Esophagus squamous epithelium (tissue), 4 donors: Measurements from ENCODE around the gene EDC4.

ENCODE experiments used
- POLR2A ChIP-seq, 4 donors: fragments of 450-650 bp; IDR thresholded peaks; one replicate each; pipeline ENCODE4 v1.6.1; 2017; ENCODE audit warnings: antibody characterized with exemption in 4 of 4, mild to moderate bottlenecking in 4 of 4, moderate library complexity in 3 of 4
- TF ChIP-seq, protein P1 (sequence below), 6 experiments: fragments of 450-650 bp in 4 of 6; fragments of 200-600 bp in 2 of 6; sonication (generic) in 2 of 6; IDR thresholded peaks; one replicate each; pipeline ENCODE4 v1.5.1; 2016 to 2019; ENCODE audit warnings: antibody characterized with exemption in 6 of 6, mild to moderate bottlenecking in 4 of 6, moderate library complexity in 4 of 6

DNA sequence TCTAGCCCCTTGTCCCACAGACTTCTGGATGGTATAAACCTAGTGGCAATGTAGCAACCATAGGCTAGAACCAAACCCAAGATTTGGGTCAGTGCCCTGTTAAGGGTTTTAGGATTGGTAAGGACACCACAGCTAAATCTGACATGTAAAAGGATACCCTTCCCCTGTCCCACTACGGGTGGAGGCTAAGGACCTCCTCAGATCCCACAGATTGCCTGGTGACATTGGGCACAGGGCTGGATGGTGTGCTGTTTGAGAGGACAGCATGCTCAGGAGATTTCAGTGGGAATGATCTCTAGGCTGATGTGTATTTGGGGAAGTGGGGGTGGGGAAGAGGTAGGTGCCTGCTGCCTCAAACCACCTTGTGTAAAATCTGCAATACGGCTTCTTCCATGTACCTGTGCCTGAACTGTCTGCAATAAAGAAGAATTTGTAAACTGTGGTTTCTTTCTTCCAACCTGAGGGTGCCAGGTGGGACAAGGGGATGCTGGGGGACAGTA is 671 bp upstream of the EDC4 start:
- TF ChIP-seq, protein P1, sequence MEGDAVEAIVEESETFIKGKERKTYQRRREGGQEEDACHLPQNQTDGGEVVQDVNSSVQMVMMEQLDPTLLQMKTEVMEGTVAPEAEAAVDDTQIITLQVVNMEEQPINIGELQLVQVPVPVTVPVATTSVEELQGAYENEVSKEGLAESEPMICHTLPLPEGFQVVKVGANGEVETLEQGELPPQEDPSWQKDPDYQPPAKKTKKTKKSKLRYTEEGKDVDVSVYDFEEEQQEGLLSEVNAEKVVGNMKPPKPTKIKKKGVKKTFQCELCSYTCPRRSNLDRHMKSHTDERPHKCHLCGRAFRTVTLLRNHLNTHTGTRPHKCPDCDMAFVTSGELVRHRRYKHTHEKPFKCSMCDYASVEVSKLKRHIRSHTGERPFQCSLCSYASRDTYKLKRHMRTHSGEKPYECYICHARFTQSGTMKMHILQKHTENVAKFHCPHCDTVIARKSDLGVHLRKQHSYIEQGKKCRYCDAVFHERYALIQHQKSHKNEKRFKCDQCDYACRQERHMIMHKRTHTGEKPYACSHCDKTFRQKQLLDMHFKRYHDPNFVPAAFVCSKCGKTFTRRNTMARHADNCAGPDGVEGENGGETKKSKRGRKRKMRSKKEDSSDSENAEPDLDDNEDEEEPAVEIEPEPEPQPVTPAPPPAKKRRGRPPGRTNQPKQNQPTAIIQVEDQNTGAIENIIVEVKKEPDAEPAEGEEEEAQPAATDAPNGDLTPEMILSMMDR (IDR thresholded peaks at IDR 0.05) = no peak
- no peak for TF ChIP-seq POLR2A (IDR thresholded peaks at IDR 0.05)
